RPMI7951 (cell line): Measurements from ENCODE around the gene TP53TG3D. TPM values are rescaled to one million over a fixed set of nuclear protein-coding genes. Genes with fewer than 3 reads are reported as not detected.
"Not testable (repeated sequence)": the region's sequence is repeated elsewhere in the genome, so short reads cannot be mapped to it uniquely, and the experiment has no call there.

Experiments used
- DNase-seq: peaks from one replicate; pipeline ENCODE4 v3.0.0-alpha.2; 2012; ENCODE audit warnings: low read depth
- total RNA-seq: library from RNA; depleted of rRNA; stranded (reverse); fragments of >200 nt; shearing (Covaris generic); gene quantifications from 2 replicates; pipeline ENCODE4 v1.2.3, GENCODE V29; 2014; rRNA removed

TP53TG3D gene
- 2.2 and 3.5 TPM in 2 replicates for total RNA-seq

GRCh38 chr16:32252986-32253385 lies at the start of gene TP53TG3D:
Gene TP53TG3D (plus strand): TSS chr16:32253286. CDS start chr16:32253354, 68 bp downstream.
- not testable (repeated sequence) for DNase-seq

GRCh38 chr16:32253507-32253906 lies 421 bp downstream of the TP53TG3D start:
- not testable (repeated sequence) for DNase-seq

DNA sequence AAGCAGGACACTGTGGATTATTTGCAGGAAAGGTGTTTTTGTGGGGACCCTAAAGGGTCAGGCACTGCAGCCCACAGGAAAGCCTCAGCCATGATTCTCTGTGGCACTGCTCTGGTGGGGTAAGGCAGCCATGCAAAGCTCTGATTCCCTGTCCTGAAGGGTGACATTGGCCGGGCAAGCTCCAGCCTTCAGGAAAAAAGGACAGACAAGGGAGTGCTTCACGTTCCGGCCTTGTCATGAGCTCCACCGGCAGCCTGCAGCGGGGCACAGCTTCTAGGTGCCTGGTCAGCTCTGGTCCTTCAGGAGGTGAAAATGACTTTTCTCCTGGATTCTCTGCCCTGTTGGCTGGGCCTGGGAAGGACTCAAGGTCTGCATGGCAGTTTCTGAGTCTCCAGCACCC lies 8.4 kb downstream of the TP53TG3D start:
- not testable (repeated sequence) for DNase-seq

DNA sequence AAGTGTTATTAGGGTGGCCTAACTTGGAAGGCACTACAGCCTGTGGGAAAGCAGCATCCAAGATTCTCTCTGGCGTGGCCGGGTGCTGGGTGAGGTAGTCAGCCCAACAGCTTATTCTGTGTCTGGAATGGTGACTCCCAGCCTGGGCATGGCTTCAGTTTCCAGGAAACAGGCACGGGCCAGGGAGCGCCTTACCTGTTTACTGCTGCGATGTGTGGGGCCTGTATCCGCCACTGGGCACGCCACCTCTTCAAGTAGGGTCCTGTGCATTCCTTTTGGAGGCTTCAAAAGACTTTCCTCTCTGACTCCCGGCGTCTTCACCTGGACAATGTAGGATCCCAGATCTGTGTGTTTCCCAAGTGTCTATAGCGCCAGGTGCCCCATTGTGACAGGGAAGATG lies 10.5 kb downstream of the TP53TG3D start:
- DNase-seq: not testable (repeated sequence)

GRCh38 chr16:32281910-32282309 lies 28.8 kb downstream of the TP53TG3D start:
- not testable (repeated sequence) for DNase-seq

GRCh38 chr16:32283024-32283423 lies 29.9 kb downstream of the TP53TG3D start:
- not testable (repeated sequence) for DNase-seq

GRCh38 chr16:32283917-32284495 lies 30.9 kb downstream of the TP53TG3D start:
- not testable (repeated sequence) for DNase-seq

DNA sequence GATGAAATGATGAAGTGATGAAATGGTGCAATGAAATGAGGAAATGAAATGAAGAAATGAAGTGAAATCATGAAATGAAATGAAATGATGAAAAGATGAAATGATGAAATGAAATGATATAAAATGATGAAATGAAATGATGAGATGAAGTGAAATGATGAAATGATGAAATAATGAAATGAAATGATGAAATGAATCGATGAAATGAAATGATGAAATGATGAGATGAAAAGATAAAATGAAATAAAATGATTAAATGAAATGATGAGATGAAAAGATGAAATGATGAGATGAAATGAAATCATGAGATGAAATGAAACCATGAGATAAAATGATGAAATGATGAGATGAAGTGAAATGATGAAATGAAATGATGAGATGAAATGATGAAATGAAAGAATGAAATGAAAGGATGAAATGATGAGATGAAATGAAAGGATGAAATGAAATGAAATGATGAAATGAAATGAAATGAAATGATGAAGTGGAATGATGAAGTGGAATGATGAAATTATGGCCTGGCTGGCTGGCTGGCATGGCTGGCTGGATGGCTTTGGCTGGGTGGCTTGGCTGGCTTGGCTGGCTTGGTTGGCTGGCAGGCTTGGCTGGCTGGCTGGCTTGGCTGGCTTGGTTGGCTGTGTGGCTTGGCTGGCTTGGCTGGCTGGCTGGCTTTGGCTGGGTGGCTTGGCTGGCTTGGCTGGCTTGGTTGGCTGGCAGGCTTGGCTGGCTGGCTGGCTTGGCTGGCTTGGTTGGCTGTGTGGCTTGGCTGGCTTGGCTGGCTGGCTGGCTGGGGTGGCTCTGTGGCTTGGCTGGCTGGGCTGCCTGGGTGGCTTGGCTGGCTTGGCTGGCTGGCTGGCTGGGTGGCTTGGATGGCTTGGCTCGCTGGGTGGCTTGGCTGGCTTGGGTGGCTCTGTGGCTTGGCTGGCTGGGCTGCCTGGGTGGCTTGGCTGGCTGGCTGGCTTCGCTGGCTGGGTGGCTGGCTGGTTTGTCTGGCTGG lies 32.0 kb downstream of the TP53TG3D start:
- not testable (repeated sequence) for DNase-seq

GRCh38 chr16:32286193-32286592 lies 33.1 kb downstream of the TP53TG3D start:
- not testable (repeated sequence) for DNase-seq

- DNase-seq: not testable (repeated sequence)
Measured at GRCh38 chr16:32287743-32288142, 34.7 kb downstream of the TP53TG3D start.

GRCh38 chr16:32289197-32289596 lies 36.1 kb downstream of the TP53TG3D start:
- not testable (repeated sequence) for DNase-seq

GRCh38 chr16:32302776-32303175 lies 49.7 kb downstream of the TP53TG3D start:
- DNase-seq: not testable (repeated sequence)
